GM18517 (cell line): Measurements from ENCODE around the gene ALG9.

Experiments used
- ATAC-seq: cut with Tn5 transposase; IDR thresholded peaks from one replicate; pipeline ENCODE4 v1.9.1; 2021; ENCODE audit warnings: mild to moderate bottlenecking, moderate library complexity; ENCODE audit not compliant: unreplicated experiment

Gene ALG9

DNA sequence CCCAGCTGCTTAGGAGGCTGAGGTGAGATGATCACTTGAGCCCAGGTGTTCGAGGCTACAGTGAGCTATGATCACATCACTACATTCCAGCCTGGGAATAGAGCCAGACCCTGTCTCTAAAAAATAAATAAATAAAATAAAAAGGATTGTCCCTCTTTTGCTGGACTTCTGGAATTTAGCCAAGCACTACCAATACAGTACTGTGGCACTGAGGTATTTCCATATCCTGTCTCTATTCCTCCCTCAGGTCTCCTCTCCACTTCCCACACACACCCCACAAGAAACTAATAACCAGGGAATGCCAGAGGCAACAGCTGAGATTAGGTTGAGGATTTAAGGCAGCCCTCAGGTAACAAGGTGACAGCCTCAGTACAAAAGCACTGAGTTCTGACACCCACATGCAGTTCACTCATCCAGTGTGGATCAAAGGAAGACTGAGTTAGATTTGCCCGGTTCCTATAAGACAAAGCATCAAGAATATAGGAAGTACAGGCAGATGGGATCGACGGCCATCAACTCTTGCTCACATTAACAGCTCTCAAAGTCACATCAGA lies 100.7 kb downstream of the ALG9 start:
- no peak for ATAC-seq

DNA sequence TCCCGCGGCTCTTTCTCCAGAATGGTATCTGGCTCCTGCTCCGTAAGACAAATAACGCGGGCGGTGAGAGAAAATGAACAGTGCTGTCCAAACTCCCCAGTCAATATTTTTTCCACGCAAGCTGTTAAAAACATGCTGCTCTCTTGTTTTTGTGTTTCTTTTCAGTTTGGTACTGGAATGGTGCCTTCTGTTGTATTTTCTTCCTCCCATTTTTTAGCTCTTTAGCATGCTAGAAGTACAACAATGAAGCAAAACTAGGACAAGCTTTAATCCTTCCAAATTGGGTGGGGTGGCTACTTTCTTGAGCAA lies 104.6 kb downstream of the ALG9 start:
- no peak for ATAC-seq

DNA sequence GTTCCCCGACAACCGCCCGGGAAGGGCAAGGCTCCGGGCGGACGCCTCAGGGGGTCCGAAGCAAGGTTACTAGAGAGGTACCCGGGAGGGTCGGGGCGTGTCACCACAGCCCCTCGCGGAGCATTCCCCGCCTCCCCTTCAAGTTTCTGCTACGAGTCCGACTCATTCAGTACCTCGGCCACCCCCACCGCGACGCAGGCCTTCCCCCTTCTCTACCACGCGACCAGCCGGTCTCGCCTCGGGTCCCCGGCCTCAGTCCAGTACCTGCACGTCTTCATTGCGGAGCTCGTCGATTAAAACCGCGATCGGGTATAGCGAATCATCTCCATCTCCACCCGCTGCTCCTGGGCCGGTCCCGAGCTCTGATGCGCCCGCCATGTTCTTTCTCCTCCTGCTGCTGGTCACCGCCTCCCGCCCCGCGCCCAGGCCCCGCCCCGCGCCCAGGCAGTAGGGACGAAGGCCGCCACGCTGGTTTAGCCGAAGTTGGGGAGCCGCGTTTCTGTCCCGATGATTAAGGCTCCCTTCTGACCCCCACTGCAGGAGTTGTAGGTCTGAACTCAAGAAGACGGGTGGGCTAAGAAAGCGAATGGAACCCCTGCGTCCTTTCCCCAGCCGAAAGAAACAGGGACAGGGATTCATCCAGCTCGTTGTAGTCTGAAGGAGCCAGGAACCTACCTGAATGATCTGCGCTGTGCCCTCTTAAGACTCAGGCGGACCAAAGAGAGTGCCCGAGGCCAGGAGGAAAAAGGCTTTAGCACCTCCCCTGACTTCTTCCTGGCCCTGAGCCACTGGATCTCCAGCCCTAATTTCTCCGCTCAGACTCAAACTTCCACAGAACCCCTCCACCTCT lies 105.2 kb downstream of the ALG9 start, which contains the start of gene PPP2R1B:
Gene PPP2R1B, minus strand, starts transcription at position 406 of the 850 bp plus-strand sequence. Its CDS starts 28 bp downstream, at position 378.
- ATAC-seq: peak; percentile 68

DNA sequence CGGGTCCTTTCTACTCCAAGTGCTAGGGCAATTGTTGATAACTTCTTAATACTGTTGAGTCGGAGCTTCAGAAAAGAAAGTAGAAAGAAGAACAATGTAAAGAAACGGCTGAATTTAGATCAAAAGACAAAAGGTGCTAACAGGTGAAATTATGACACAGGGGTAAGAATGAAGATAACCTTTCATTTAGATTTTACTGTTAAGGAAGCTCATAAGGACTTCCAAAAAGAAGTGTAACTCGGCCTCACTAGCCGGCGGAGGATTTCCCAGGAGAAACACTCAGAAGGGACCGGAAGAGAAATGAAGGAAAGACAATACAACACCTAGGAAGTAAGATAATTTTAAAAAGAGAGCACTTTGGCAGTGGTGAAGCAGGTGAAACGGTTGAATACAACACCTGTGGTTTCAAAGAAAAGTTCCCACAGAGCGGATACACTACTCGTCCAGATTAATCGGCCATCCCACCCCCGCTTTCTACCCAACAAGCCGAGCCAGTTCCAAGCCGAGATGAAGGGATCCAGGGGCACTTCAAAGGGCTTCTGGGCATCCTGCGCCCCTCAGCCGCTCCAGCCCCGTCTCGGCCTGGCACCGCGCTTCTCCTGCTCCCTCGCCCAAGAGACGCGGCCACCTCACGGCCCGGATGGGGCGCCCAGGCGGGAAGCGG lies 105.9 kb downstream of the ALG9 start:
- no peak for ATAC-seq

DNA sequence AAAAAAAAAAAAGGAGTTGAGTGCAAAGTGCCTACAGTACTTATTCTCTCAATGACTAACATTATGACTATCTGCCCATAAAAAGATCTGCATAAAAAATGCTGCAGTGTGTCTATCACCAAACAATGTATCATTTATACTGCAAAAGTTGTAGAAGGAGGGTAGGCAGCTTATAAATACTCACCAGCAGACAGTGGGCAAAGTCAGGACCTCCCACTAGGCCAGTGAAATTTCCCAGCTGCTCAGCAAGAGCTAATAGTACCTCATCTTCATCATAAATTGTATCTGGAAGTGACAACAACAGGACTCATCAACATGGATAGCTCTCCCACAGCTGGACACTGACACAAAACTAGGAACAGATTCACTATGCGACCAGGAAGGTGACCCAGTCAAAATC lies 106.8 kb downstream of the ALG9 start:
- no peak for ATAC-seq

DNA sequence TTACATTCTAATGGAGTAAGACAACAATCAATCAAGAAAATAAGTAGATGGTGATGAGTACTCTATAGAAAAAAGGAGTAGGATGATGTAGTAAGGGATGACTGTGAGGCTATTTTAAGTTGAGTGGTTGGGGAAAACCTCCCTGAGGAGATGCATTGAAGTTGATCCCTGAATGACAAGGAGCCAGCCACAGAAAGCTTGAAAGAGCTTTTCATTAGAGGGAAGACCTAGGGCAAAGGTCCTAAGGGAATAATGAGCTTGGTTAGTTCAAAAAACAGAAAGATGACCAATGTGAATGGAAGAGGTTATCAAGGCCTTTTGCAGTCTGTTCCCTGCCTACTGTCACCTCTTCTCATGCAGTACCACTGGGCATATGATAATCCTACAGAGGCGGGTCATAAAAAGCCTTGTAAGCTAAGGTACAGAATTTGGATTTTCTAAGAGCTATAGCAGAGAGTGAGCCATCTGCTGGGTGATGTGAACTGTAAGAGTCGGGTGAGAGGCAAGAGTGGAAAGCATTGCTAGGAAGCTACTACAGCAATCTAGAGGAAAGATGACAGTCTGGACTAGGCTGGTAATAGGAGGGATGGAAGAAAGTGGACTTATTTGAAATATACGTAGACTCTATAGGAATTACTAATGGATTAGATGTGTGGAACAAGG lies 108.3 kb downstream of the ALG9 start:
- no peak for ATAC-seq

DNA sequence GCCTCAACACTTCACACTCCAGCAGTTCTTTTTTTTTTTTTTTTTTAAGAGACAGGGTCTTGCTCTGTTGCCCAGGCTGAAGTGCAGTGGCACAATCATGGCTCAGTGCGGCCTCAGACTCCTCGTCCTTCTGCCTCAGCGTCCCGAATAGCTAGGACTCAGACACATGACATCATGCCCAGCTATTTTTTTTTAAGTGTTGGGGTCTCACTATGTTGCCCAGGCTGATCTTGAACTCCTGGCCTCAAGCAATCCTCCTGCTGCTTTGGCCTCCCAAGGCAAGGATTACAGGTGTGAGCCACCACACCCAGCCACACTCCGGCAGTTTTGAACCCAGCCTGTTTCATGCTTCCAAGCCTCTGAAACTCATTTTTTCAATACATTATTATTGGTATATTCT lies 108.9 kb downstream of the ALG9 start:
- no peak for ATAC-seq

DNA sequence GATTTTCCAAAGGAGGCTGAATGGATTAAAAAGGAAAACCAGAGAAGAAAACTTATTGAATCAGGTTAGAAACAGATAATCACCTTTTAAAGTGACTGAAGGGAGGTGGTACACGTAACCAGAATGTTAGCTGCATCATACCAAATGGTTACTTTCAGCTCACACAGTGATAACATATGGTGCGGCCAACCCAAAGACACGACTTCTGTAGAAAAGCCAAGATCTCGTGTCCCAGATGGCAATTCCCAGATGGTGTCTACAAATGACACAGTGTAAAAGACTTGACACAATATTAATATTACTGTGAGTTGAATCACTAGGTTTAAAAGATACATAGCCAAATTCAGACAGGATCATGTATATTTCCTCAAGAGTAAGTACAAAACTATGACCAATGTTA lies 110.3 kb downstream of the ALG9 start:
- no peak for ATAC-seq

DNA sequence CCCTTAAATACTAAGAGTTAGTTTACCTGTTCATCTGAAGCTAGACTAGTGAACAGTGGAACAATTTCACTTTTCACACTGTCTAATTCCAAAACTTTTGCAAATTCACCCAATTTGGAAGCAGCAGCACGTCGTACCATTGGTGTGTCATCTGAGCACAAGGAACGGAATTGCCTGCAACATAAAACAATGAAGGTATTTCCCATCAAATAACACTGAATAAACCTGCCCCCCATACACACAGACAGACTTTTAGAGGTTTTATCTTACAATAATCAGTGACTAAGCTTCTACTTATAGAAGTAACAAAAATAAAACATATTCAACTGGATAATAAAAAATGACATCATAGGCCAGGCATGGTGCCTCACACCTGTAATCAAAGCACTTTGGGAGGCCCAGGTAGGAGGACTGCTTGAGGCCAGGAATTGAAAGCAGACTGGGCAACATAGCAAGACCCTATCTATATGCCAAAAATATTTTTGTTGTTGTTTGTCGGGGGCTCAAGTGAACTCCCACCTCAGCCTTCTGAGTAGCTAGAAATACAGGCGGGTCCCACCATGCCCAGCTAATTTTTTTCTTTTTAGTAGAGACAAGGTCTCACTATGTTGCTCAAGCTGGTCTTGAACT lies 111.5 kb downstream of the ALG9 start:
- ATAC-seq: no peak

DNA sequence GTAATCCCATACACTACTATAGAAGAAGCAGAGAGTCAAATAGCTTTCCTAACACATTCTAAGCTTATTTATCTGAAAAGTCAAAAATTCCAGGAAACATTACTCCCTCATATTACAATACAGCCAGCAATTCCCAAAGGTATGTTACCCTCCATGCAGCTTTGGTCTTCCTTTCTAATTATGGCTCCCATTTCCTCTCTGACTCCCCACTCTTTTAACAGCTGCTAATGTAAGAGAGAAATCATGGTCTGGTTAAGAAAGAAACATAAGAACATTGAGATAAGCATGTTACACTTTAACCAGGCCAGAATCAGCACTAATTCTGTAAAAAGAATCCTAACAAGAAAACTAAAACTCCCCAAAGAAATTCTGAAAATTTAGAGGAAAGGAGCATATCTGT lies 112.0 kb downstream of the ALG9 start:
- ATAC-seq: no peak

DNA sequence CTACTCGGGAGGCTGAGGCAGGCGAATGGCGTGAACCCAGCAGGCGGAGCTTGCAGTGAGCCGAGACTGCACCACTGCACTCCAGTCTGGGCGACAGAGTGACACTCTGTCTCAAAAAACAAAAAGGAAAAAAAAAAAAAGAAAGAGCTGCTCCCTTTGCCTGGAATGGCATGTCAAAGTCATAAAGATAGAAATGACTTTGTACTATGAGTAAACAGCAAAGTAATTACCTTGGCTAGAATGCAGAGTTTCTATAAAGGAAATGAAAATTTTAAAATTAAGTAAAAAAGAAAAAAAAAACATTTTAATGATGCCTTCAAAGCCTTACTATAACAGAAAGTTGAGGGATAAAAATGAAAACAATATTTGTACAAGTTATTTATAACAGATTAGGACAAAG lies 115.3 kb downstream of the ALG9 start:
- ATAC-seq: no peak

DNA sequence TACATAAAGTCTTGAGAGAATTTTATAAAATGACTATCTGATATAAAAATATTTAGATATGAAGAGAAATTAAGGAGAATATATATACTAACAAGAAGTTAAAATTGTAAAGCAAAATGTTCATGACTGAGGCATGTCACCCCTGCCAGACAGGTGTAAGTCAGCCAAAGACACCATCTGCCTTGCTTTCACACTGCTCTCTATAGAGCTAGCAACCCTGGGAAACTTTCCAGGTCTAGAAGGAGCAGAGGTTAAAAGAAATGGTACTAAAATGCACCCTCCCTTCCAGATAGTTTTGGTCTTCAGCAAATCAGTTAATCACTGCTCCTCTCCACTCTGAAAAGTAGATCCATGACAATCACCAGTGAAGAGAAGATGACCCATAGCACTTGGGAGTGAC lies 121.7 kb downstream of the ALG9 start:
- no peak for ATAC-seq

DNA sequence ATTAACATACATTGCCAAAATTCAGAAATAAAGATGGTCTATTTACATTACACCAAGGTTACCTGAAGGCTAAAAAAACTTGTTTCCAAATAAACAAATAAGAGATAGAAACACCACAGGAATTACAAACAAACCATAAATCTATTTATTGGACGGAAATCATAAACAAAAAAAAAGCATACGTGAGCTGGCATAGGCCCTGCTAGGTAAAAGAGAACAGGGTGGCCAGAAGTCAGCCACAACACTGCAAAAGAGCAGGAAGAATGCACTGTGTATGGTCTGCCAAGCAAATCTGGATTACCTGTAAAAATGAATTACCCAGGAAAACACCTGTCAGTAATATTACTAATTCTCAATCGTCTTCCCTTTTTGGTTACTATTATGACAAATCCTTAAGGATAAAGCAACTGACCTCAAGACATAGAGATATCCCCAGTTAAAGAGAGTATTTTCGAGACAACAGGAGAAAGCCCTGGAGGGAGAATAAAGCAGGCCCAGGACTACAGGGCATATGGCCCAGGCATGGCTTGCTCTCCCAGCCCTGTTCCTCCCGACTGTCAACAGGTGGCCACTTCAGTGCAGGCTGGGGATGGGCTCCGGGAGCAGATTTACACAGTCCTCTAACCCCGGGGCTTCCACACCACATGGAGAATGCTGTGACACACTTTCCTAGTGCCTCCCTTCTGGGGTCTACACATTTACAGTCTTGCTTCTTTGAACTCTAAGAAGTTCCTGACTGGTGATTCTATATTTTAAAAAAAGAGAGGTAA lies 123.2 kb downstream of the ALG9 start:
- ATAC-seq: no peak

DNA sequence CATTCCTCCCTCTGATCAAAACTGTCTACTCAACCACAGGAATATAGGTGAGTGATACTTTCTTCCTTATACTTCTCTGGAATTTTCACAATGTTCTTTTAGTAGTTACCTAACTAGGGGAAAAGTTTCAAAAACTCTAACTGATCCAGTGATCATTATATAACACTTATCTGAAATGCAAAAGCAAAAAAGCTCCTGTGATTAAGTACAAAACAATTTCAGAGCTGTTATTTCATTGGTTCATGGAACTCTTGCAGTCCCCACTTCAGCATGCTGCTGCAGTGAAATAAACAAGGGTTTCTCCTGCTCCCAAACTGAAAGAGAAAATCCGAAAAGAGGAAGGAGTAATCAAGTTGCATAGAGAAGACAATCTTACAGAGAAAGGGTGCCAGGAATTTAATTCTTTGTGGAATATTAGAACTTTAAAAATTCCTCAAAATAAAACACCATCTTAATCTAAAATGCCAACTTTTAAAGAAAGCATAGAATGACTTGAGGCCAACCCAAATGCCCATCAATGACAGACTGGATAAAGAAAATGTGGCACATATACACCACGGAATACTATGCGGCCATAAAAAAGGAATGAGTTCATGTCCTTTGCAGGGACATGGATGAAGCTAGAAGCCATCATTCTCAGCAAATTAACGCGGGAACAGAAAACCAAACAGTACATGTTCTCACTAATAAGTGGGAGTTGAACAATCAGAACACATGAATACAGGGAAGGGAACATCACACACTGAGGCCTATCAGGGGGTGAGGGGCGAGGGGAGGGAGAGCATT lies 125.5 kb downstream of the ALG9 start:
- ATAC-seq: no peak

DNA sequence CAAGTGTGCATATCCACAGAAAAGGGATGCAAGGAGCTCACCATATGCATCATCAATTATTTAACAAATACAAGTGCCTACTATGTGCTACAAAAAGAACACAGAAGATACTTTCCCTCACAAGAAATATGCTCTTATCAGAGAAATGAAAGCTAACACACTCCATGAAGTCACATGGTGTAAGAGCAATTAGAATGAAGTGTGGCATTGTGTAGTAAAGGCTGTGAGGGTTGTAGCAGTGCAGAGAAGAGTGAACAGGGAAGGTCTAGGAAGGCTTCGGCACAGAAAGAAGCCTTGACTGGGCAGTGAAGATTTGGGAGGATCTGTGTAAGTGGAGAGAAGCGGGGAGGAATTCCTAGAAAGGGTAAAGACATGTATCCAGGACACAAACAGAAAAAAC lies 127.7 kb downstream of the ALG9 start:
- no peak for ATAC-seq

DNA sequence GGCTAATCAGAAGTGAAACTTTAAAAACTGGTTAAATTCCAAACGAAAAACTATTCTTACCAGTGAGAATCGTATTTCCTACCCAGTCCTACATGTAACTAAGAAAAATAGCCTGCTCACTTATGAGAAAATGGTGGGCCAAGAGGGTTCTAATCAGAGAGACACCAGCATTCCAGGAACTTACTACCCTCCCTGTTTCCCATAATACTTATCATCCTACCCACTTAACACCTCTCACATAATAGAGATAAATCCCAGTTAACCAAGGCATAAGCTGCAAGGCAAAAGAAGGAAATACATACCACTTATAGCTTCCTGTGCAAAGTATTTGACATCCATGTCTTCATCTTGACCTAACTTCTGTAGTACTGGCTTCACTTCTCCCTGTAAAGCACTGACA lies 129.6 kb downstream of the ALG9 start:
- no peak for ATAC-seq

DNA sequence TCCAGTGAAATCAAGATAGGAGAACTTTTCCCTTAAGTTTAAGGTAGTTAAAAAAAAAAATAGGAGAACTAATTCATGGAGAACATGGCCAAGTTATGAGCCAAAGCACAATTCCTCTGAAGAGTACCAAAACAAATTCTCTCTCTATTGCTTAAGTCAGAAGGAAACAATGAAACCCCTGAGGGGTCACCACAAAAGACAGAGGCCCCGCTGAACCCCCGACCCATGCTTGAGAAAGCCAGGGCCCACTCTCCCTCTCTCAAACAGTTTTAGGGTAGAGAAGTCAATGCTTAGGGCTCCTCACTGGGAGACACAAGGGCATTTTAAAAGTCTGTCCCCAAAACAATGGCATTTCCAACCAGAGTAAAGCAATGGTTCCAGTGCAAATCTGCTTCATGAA lies 132.1 kb downstream of the ALG9 start:
- ATAC-seq: no peak

DNA sequence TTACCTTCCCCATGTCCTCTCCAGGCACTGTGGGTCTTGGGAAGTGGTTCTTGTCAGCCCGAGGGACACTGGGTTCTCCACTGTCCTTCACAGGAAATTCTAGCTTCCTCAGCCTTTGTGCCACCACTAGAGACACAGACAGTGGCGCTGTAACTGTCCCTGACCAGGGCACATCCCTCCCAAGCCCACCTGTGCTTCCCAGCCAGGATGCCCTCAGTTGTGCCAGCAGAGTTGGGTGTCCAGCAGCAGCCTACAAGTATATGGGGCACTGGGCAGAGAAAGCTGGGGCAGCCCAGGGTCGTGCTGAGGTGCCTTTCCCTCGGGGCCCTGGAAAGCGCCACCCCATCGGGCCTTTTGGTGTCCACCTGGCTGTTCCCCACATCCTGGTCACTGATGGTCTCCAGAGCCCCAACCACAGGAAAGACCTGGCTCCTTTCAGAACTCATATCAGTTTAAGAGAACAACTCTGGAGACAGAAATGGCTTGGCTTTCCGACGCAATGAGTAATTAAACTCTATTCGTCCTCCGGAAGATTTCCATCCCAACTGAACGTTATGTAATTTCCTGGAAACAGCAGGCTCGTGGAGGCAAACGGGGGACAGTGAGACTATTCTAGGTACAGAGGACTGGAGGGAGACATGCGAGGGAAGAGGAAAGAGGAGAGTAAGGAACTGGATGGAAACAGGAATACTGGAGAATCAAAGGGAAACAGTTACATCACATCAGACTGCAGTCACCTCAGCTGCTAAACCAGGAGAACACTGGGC lies 133.8 kb downstream of the ALG9 start:
- ATAC-seq: no peak
